GM18507 (cell line): ENCODE measurements around the gene PDZD2.
"Not testable (repeated sequence)": the region's sequence is repeated elsewhere in the genome, so short reads cannot be mapped to it uniquely, and the experiment has no call there.

Experiments
- DNase-seq: peaks from one replicate; pipeline ENCODE4 v3.0.0; 2011; ENCODE audit warnings: low read depth; ENCODE audit not compliant: insufficient read length; ENCODE audit errors: extremely low spot score
- FAIRE-seq: peaks from 2 replicates; lab custom pipeline; 2011; peaks lifted over from hg19 to GRCh38; lab: Jason Lieb, UNC

The PDZD2 gene

DNA sequence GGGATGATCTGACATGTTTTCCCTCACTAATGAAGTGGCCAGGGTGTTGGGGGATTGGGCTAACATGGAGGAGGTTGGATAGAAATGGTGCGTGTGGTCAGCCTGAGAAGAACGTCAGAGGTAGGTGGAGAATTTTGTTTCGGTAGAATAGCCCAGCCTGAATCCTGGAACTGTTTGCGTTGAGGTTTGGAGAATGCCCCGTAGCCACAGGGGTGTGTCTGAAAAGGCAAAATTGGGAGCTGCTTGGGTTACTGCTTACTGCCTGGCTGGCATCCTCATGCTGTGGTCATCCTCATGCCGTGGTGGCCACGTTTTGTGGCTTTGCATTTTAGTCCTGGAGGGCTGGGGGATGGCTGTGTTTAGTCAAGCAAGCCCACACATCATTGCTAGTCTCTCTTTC is 298.3 kb downstream of the PDZD2 start:
- no peak for DNase-seq
- no peak for FAIRE-seq

DNA sequence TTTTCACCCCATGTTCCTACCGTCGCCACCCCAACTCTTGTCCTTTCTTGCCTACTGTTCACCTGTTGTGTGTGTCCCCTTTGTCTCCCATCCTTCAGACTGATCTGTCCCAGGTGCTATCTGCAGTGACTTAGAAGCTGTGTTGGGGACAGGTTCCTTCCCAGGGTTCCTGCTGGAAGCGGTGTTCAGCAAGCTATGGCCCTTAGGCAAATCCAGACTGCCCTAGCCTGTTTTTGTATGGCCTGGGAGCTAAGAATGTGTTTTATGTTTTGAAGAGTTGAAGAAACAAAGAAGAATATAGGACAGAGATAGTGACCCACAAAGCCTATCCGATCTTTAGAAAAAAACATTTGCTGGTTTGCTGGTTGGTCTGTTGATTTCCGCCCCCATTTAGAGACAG is 298.8 kb downstream of the PDZD2 start:
- FAIRE-seq, result no peak
- no peak for DNase-seq

- DNase-seq (no peak), FAIRE-seq (no peak)
Observed at GRCh38 chr5:31939151-31939550, 300.2 kb downstream of the PDZD2 start.

- FAIRE-seq (no peak), DNase-seq (no peak)
Observed at GRCh38 chr5:31941151-31941755, 302.3 kb downstream of the PDZD2 start.

- no peak for DNase-seq
- no peak for FAIRE-seq
Observed at GRCh38 chr5:31942546-31942945, 303.6 kb downstream of the PDZD2 start.

DNA sequence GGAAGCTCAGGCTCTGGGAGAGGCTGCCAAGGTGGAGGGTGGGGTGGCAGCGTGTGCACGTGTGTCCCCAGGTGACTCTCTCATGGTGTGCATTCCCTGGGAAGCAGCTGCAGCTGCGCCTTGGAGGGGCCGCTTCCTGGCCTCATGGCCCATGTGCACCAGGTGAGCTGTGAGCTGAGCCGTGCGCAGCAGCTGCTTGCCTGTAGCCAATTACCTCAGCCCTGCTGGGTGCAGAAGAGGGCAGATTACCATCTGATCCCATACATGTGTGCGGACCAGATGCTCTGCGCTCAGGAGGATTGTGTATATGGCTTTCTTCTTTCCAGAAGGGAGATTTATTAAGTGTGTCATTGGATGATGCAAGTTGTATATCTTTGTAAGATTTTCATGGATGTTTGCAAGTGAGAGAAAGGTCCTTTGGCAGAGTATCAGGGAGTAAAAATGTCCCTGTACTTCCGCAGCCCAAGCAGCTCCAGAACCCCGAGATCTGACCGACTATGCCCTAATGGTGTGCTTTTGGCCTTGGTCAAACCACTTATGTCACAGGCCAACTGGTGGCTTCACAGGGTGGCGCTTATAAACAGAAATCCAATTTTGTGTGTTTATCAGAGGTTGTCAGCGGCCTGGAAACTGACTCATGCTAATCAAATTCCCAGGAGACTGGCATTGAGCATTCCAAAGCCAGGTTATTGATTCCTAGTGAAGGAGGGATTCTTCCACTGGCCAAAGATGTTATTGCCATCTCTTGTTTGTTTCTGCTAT is 305.9 kb downstream of the PDZD2 start:
- FAIRE-seq (no peak), DNase-seq (no peak)

DNA sequence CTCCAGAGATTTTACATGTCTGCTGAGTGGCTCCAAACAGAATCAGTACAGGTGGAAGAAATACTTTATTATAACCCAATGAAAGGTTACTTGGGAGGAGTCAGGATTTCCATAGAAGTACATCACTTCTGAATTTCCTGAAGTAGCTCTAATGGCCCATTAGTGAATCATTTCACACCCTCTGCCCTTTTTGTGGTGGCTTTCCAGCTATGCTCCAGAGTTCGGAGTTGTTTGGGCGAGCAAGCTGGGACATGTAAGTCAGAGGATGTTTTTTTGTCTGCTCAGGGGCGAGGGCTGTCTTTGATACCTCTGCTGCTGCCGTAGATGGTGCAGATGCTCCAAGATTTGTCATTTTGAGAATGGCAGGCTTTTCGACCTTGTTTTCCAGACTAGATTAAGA is 309.1 kb downstream of the PDZD2 start:
- DNase-seq, result no peak
- no peak for FAIRE-seq

DNA sequence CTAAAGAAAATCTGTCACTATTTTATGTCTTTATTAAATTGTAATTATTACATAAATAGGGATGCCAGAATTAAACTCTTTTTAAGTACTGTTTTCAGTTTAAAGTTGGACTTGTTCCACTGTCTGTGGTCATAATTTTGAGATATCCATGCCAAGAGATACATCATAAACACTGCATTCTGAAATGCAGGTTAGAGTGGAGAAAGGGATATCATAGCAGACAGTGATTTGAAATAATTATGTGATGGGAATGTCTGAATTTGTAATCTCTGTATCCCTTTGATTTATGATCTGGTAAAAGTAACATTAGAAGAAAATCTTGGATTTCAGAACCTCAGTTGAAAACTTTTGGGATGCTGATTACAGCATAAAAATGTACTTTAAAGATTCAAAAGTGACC is 313.1 kb downstream of the PDZD2 start:
- DNase-seq, result no peak
- no peak for FAIRE-seq

DNA sequence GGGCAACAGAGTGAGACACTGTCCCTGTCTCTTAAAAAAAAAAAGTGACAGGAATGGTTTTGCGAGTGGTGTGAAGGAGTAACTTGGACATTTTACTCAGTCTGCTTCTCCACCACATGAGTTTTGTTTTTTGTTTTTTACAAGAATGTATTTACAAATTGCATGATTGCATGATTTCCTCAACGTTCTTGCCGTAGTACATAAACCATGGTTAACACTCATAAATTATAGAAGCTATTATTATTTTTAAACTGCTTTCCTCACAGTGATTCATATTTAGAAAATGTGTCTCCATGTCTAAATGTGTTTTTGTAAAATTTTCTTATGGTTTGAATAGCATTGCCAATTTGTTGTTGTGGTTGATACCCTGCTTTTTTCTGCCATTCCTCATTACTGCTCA is 315.2 kb downstream of the PDZD2 start:
- FAIRE-seq (no peak), DNase-seq (no peak)

DNA sequence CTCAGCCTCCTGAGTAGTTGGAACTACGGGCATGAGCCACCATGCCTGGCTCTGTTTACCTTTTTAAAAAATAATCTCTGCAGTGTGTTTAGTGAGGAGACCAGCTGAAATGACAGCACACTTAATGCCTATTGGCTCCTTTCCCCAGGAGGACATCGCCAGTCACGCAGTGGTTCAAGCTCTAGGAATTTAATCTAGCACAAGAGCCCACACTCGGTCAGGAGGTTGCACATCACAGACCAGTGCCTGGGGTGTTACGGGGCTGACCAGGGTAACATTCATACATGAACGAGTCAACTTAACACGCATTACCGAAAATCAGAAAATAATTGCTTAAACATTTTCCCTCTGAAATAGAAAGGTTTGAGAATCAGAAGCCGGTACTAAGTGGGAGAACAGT is 318.2 kb downstream of the PDZD2 start:
- DNase-seq, result no peak
- no peak for FAIRE-seq

DNA sequence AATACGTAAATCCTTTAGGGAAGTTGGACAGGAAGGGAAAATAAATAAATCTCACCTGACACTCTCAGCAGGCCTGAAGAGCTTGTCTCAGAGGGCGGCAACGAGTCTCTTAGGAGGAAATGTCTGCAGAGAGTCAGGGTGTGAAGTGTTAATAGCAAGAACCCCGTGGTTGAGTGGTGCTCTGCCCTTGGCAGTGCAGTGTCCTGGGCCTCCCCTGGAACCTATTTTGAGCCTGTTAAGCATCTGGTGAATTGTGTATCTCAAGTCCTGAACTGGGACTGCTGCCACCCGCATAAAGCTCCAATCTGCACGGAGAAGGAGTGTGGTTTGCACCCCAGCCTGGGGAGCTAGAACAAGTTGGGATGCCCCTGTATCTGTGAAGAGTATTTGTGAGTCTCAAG is 323.4 kb downstream of the PDZD2 start:
- no peak for DNase-seq
- FAIRE-seq, result no peak

GRCh38 chr5:31962871-31963307 is 324.0 kb downstream of the PDZD2 start:
- DNase-seq (no peak), FAIRE-seq (no peak)

DNA sequence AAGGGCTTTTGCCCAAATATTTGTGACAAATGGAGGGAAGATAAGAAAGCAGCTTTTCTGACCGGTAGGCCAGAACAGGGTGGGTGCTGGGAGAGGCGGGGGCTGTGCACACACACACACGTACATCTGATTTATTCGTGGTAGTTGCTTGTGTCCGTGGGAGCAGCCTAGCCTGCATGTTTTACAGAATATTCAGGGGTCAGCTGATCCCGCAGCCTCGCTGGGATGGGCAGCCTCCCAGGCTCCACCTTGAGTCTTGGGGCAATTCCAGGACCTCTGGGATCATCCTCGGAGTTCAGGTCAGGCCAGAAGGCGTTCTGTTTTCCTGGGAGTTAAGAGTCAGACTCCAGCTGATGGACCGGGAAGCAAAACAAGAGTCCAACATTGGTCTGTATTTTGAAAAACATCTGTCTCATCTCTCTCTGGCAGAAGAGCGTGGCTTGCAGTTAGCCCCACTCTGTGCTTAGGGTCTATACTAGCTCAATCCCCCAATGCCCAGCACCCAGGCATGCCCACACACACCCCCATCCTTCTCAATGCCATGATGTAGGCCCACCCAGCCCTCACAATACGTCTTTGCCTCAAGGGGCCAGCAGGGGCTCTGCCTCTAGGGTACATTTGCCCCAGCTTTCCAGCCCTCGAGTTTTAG is 324.6 kb downstream of the PDZD2 start:
- no peak for FAIRE-seq
- DNase-seq, result no peak

DNA sequence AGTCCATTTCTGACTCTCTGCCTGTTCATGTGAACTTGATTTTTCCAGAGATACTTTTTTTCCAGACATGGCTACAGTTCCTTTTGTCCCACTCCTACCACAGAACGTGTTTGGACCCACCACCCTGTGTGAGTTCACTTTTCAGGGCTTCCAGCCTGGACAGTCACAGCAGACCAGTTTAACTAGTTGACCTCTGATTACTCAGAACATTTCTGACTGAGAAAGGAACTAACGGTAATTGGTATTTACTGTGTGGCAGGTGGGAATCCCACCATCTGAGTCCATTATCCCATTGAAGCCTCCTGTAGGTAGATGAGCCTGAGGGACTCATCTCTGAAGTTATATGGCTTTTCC is 325.1 kb downstream of the PDZD2 start:
- FAIRE-seq, result no peak
- no peak for DNase-seq

DNA sequence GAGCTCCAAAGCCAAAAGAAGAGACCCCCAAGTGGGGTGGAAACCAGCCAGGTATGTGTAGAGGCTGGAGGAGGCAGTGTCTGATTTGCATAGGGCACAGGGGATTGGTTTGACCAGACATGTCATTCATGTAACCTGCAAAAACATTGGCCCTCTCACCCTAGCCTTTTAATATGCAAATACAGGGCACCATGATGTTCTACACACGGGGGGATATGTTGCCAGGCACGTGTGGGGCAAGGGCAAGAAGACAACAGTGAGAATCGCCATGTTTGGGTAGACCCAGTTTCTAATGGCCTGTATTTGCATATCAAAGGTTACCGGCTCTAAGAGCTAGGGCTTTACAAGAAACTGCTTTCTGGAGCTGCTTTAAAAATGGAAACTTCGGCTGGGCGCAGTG is 326.3 kb downstream of the PDZD2 start:
- DNase-seq (no peak), FAIRE-seq (no peak)

GRCh38 chr5:31966936-31967335 is 328.0 kb downstream of the PDZD2 start:
- FAIRE-seq (no peak), DNase-seq (no peak)

DNA sequence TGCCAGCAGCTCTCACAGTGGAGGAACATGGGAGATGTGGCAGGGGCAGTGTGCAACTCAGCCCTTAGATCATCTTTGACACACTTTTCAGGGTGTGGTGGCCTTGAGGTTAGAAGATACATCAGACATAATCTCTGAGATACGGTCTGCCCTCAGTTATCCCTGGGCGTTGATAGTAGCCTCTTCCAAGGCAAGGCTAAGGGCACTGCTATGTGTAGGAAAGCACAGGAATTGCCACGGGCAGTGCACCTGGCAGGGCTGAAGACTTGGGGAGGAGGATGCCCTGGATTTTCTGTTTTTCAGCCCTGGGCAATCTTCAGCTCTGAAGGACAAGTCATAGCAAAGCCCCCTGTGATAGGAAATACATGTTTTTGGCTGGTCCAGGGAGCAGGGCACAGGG is 328.5 kb downstream of the PDZD2 start:
- FAIRE-seq (no peak), DNase-seq (no peak)

- FAIRE-seq (no peak), DNase-seq (no peak)
Observed at GRCh38 chr5:31972558-31972957, 333.6 kb downstream of the PDZD2 start.

- not testable (repeated sequence) for DNase-seq, FAIRE-seq
Observed at GRCh38 chr5:31975189-31975612, 336.3 kb downstream of the PDZD2 start.

DNA sequence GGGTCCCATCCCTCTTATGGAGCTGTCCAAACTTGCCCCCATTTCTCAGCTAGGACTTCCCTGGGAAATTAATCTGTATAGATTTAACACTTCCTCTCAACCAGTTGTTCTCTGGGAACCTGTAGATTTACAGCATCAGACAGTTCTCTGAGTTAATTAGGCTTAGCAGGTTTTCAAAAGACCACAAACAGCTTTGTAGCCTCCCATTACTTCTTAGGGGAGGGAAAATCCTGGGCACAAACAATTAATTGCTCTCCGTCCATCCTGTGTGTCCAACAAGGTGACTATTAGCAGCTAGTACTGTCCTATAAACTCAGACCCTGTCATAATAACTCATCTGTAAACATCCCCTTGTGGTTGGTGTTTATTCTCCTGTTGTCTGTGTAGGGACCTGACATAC is 337.2 kb downstream of the PDZD2 start:
- no peak for FAIRE-seq

DNA sequence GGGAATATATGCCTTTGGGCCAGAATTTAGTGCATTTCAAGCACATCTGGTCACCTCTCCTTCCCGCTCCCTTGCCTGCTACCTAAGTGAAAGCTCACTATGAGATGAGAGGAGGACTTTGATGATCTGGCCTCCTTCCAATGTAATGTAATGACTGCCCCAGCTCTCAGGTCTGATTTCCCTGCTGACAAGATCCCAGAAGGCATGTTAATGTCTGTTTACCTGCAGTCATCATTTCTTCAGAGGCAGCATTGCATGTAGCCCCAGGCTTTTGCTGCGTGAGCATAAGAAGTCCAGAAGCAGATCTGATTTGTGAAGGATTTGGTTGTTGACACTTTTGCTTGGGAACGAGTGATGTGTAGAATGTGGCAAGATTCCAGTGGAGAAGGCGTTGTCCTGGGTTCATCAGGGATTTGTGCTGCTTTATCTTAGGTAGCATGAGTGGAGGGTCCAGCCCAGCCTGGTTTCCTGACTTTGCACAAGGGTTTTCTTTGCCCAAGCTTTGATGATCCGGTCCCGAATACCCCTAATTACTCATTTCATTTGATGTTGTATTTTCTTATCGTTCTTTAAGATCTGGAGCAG is 342.5 kb downstream of the PDZD2 start:
- DNase-seq, result no peak
- FAIRE-seq, result no peak

More for the DNA sequence above, 337.2 kb downstream of the PDZD2 start:
- DNase-seq, result no peak
